ENCODE data around the gene ANKMY2.
"Not testable (repeated sequence)": the region's sequence is repeated elsewhere in the genome, so short reads cannot be mapped to it uniquely, and the experiment has no call there.

The ANKMY2 gene

DNA sequence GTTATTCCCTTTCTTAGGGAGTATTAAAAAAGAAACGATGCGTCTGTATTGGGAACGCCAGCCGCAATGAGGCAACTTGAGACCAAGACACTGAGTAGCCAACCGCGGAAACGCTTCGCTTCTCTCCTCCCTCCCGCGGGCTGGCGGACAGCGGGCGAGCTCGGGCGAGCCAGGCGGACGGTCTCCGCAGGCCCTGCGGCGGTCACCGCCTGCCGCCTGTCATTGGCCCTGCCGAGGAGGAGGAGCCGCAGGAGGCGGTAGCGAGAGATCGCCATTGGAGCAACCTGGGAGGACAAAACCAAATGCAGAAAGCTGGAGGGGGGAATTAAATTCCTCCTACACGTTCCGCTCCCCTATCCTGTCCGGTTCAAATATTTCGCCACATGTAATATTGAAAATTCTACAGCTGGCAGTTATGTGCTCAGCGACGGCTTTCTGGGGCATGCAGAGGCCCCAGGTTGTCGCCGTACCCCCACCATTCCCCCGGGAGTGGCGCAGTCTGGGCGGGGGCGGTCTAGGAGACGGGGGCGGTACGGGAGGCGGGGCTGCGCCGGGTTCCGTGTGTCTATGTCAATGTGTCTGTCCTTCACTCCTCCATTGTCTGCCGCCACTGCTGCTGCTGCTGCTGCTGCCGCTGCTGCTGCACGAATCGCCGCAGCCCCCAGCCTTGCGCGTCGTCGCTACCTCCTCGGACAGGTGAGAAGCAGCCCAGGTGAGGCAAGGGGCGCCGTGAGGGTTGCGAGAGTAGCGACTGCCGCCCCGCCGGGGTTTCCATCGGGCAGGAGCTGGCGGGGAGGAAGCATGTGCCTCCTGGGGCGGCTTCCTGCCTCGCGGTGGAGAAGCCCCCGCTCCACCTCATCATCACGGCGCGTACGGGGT is at the start of gene ANKMY2, which contains the start of gene BZW2:
Gene ANKMY2 (minus strand): TSS at position 162 of the 879 bp plus-strand sequence. CDS start 181 bp downstream, outside the sequence.
Gene BZW2 (plus strand): TSS at position 589 of the 879 bp plus-strand sequence. CDS start 19,263 bp downstream, outside the sequence.
- H3K27ac Mint-ChIP-seq, result peak within 1 kb of the TSS; percentile 93
- intact Hi-C loops (cut with micrococcal nuclease), result loop anchor here (2.0 to 5.0 kb wide), 2 partner anchors 23 to 36 kb away; no protein-coding TSS in a partner anchor
- H3K4me1 Mint-ChIP-seq (ENCODE audit: low read depth), result peaks cover 47% of the 10 kb centered on the region

DNA sequence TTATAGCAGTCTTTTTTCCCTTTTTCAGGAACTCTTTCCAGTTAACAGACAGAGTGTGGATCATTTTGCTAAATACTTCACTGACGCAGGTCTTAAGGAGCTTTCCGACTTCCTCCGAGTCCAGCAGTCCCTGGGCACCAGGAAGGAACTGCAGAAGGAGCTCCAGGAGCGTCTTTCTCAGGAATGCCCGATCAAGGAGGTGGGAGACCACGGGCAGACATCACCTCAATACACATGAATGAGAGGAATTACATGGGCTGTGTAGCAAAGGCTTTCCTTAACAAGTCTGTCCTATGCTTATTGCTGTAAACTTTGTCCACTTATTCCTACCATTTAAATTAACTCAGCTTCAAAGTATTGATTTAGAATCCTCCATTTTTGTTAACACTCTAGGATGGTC is 49.3 kb upstream of the ANKMY2 start:
- Mint-ChIP-seq H3K27me3 (no peaks in the 10 kb centered on the region), H3K4me1 (ENCODE audit: low read depth) (peaks cover 9% of the 10 kb centered on the region), H3K36me3 (ENCODE audit: low read depth) (peaks cover 84% of the 10 kb centered on the region), H3K27ac (no peak overlapping the region), H3K9me3 (no peaks in the 10 kb centered on the region), H3K4me3 (no peak overlapping the region)
- intact Hi-C loops (cut with micrococcal nuclease), result no loop called here

More for the DNA sequence above, at the start of gene ANKMY2, which contains the start of gene BZW2:
- peak within 1 kb of the TSS; percentile 91 for H3K4me3 Mint-ChIP-seq
- H3K36me3 Mint-ChIP-seq (ENCODE audit: low read depth), result peaks cover 32% of the 10 kb centered on the region
- no peaks in the 10 kb centered on the region for H3K27me3 Mint-ChIP-seq
- no peaks in the 10 kb centered on the region for H3K9me3 Mint-ChIP-seq

DNA sequence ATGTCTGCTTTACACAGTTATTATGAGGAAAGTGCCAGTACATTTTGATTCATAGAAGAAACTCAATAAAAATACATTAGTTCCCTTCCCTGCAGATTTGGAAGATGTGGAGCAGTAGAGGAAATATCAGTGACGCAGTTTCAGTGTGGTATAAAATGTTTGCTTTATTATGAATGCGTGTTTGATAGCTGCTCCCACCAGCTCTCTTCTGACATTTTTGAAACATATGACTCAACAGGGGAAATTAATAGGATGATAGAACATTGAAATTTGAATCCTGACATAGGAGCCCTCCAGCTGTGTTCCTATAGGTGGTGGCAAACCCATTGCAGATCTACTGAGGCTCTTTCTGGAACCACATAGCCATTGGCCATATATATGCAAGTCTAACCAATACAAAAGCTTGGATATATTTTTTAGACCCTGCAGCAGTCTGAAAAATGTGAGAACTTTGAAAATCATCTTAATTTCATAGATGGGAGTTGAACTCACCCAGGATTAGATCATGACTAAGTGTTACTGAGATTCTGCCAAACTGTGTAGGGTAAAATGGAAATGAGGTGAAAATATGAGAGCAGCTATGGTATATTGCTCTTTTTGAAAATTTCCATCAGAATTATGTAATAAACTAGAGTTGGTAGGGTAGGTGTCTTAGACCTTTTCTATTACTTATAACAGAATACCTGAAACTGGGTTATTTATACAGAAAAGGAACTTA is 48.2 kb upstream of the ANKMY2 start:
- Mint-ChIP-seq H3K27ac (no peak overlapping the region), H3K9me3 (no peaks in the 10 kb centered on the region), H3K4me3 (no peak overlapping the region), H3K36me3 (ENCODE audit: low read depth) (peaks cover 75% of the 10 kb centered on the region), H3K4me1 (ENCODE audit: low read depth) (peaks cover 9% of the 10 kb centered on the region), H3K27me3 (no peaks in the 10 kb centered on the region)
- intact Hi-C loops (cut with micrococcal nuclease), result no loop called here

DNA sequence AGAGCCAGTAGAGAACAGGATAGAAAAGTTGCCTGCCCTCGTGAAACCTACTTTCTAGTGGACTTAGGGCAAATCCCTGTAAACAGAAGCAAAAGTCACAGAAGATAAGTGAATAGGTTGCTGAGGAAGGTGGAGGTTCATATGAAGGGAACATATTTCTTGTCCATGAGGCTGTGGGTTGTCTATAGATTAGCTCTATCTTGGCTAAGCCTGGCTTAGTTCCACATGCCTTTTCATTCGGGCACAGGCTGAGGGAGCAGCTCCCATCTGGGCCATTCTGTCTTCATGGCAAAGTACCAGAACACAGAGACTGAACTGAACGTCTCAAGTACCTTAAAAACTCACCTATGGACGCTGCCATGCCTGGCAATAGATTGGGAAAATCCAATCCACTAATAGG is 45.7 kb upstream of the ANKMY2 start:
- H3K4me3 Mint-ChIP-seq, result no peak overlapping the region
- intact Hi-C loops (cut with micrococcal nuclease), result no loop called here
- peaks cover 63% of the 10 kb centered on the region for H3K36me3 Mint-ChIP-seq (ENCODE audit: low read depth)
- H3K4me1 Mint-ChIP-seq (ENCODE audit: low read depth), result peaks cover 9% of the 10 kb centered on the region
- H3K9me3 Mint-ChIP-seq, result no peaks in the 10 kb centered on the region
- no peaks in the 10 kb centered on the region for H3K27me3 Mint-ChIP-seq
- no peak overlapping the region for H3K27ac Mint-ChIP-seq

DNA sequence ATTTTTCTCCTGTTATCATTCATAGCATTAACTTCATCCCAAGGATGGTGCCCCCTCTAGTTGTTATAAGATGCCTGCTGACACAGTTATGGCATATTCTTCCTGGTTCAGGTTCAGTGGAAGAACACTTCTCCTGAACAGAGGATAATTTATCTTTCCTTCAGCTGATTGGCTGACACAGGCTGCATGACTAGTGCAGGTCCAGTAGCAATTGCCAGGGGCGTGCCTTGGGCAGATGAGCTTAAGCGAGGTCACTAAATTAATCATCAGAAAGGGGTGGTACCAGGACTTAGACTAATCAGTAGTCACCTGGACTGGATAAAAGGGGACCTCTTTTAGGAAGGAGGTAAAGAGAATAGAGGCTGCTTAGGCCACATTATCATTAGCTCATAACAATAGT is 42.7 kb upstream of the ANKMY2 start:
- no peak overlapping the region for H3K27ac Mint-ChIP-seq
- no peaks in the 10 kb centered on the region for H3K9me3 Mint-ChIP-seq
- peaks cover 61% of the 10 kb centered on the region for H3K36me3 Mint-ChIP-seq (ENCODE audit: low read depth)
- peaks cover 9% of the 10 kb centered on the region for H3K4me1 Mint-ChIP-seq (ENCODE audit: low read depth)
- H3K4me3 Mint-ChIP-seq, result no peak overlapping the region
- intact Hi-C loops (cut with micrococcal nuclease), result no loop called here
- H3K27me3 Mint-ChIP-seq, result no peaks in the 10 kb centered on the region

DNA sequence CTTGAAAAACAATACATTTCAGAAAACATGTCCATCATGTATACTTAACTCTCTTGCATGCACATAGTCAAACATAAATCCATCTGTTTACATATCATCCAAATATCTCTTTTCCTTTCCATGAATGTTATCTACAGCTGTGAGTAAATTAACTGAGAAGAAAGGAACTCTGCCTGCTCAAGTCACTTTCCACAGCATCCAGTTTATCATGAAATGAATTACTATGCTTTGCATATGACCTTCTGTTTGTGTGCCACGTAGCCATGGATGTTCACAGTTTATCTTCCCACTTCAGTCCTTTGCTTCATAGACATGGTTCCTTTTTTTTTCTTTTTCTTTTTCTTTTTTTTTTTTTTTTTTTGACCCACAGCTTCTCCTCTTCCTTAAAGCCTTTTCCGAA is 40.0 kb upstream of the ANKMY2 start:
- Mint-ChIP-seq H3K4me1 (ENCODE audit: low read depth) (no peaks in the 10 kb centered on the region), H3K4me3 (no peak overlapping the region), H3K36me3 (ENCODE audit: low read depth) (peaks cover 68% of the 10 kb centered on the region), H3K27me3 (no peaks in the 10 kb centered on the region), H3K27ac (no peak overlapping the region), H3K9me3 (no peaks in the 10 kb centered on the region)
- intact Hi-C loops (cut with micrococcal nuclease), result no loop called here

DNA sequence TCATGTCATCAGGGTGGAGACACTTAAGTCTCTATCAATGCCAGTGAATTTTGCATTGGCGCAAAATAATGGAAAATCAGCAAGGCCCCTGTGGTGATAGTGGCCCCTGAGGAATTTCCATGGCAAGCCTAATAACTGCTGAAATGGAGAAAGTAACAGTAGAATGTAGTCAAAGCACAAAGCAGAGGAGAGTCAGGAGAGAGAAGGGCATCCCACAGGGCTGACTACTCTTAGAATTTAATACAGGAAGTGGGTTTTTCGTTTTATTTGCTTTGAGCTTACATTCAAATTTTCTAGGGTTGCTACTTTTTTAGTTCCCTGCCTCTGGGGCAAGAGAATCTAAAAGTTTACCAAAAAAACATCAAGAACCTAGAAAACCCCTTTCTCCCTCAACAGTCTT is 39.4 kb upstream of the ANKMY2 start:
- Mint-ChIP-seq H3K27ac (no peak overlapping the region), H3K4me3 (no peak overlapping the region), H3K9me3 (no peaks in the 10 kb centered on the region), H3K27me3 (no peaks in the 10 kb centered on the region), H3K36me3 (ENCODE audit: low read depth) (peaks cover 68% of the 10 kb centered on the region), H3K4me1 (ENCODE audit: low read depth) (no peaks in the 10 kb centered on the region)
- intact Hi-C loops (cut with micrococcal nuclease), result loop anchor here (5.0 kb wide), 1 partner anchor 38 kb away; the partner anchor contains the start of genes ANKMY2 and BZW2

DNA sequence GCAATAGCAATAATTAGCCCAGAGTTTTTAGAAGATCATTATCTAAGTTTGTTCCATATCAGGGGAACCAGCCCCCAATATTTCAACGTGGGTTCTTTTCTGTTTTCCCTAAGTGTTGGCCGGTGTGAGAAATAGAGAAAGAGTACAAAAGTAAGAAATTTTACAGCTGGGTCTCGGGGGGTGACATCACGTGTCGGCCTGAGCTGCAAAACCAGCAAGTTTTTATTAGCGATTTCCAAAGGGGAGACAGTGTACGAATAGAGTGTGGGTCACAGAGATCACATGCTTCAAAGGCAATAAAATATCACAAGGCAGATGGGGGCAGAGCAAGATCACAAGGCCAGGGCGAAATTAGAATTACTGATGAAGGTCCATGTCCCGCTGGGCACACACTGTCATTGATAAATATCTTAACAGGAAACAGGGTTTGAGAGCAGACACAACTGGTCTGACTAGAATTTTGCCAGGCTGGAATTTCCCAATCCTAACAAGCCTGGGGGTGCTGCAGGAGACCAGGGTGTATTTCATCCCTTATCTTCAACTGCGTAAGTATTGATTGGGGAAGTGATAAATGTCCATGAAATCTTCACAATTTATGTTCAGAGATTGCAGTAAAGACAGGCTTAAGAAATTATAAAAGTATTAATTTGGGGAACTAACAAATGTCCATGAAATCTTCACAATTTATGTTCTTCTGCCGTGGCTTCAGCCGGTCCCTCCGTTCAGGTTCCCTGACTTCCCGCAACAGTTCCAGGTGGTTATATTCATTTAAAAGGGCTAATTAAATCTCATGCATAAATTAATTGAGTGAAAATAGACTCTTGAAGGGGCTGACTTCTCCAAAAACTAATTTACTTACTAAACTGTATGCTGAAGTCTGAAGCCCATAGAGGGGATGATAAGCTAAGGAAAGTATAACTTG is 33.4 kb upstream of the ANKMY2 start:
- not testable (repeated sequence) for H3K27ac Mint-ChIP-seq, H3K9me3 Mint-ChIP-seq

DNA sequence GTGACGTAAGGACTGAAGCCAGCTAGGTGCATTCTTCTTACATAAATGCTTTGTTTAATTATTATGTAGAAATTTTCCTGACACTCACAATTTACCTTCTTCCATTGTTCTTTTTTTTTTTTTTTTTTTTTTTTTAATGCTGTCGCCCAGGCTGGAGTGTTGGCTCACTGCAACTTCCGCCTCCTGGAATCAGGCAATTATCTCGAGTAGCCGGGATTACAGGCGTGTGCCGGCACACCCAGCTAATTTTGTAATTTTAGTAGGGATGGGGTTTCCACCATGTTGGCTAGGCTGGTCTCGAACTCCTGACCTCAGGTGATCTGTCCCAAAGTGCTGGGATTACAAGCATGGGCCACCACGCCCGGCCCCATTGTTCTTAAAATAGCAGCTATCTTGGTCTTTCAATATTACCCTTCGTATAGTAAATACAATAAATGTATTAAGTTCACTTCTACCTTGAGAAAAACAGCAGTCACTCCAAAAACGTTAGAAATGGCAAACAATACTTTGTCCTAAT is 32.5 kb upstream of the ANKMY2 start:
- H3K27me3 Mint-ChIP-seq, result no peaks in the 10 kb centered on the region
- no peak overlapping the region for H3K4me3 Mint-ChIP-seq
- H3K9me3 Mint-ChIP-seq, result no peaks in the 10 kb centered on the region
- peaks cover 73% of the 10 kb centered on the region for H3K36me3 Mint-ChIP-seq (ENCODE audit: low read depth)
- intact Hi-C loops (cut with micrococcal nuclease), result no loop called here
- H3K27ac Mint-ChIP-seq, result no peak overlapping the region
- no peaks in the 10 kb centered on the region for H3K4me1 Mint-ChIP-seq (ENCODE audit: low read depth)

More for the DNA sequence above, 33.4 kb upstream of the ANKMY2 start:
- H3K27me3 Mint-ChIP-seq; intact Hi-C loops (cut with micrococcal nuclease); H3K4me1 Mint-ChIP-seq (ENCODE audit: low read depth); H3K4me3 Mint-ChIP-seq: not testable (repeated sequence)
- H3K36me3 Mint-ChIP-seq (ENCODE audit: low read depth), result peaks cover 76% of the 10 kb centered on the region

DNA sequence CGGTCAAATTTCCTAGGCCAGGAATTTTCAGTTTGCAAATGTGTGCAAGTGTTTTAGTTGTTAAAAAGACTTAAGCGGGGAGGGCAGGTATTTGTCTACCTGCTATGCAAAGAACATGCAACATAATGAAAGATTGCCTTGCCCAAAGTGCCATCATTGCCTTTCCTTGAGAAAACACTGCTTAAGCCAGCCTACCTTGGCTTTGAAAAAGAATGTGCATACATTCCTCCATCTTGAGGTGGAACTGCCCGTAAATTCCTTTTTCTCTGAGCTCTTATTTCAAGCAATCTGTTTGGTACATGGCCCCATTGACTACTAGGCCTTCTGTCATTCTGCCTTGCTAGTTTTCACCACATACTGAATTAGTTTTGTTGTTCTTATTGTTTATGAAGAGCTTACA is 29.7 kb upstream of the ANKMY2 start:
- Mint-ChIP-seq H3K27me3 (no peaks in the 10 kb centered on the region), H3K9me3 (peaks cover 9% of the 10 kb centered on the region), H3K36me3 (ENCODE audit: low read depth) (peaks cover 65% of the 10 kb centered on the region), H3K27ac (no peak overlapping the region), H3K4me3 (no peak overlapping the region), H3K4me1 (ENCODE audit: low read depth) (peaks cover 14% of the 10 kb centered on the region)
- intact Hi-C loops (cut with micrococcal nuclease), result no loop called here

DNA sequence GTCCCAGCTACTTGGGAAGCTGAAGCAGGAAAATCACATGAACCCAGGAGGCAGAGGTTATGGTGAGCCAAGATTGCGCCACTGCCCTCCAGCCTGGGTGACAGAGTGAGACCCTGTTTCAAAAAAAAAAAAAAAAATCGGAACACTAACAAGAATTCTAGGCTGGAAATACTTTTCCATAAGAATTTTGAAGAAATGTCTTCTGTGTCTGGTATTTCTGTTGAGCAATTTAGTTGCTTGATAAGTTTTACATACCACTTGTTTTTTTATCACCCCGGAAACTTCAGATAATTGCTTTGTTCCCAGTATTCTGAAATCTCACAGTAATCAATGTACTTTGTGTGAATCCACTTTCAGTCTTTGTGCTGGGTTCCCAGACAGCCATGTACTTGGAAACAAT is 26.3 kb upstream of the ANKMY2 start:
- Mint-ChIP-seq H3K27ac (no peak overlapping the region), H3K9me3 (peaks cover 9% of the 10 kb centered on the region), H3K36me3 (ENCODE audit: low read depth) (peaks cover 52% of the 10 kb centered on the region), H3K4me3 (no peak overlapping the region), H3K27me3 (no peaks in the 10 kb centered on the region), H3K4me1 (ENCODE audit: low read depth) (peaks cover 32% of the 10 kb centered on the region)
- intact Hi-C loops (cut with micrococcal nuclease), result no loop called here

DNA sequence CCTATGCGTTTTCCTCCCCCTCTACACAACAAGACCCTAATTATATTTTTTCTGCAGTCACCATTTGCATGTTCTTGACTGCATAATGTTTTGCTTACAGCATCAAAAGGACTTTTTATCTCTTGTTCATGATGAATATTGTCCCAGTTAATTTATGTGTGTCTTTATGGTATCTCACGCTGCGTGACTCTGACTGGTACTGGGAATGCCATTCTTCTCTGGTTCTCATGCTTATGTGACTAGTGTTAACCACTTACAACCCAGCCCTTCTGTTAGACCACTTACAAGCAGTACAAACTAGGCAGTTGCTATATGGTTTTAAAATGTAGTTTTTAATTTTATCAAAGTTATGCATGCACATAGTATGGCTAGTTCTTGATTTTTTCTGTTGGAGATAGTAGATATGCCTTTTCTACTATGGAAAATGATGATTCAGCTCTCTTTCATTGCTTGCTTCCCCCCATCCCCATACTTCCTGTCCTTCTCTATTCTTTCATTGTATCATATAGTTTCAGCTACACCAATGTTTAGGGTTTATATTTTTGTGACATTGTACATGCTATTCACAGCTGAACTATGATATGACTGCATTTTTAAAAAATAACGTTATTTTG is 25.3 kb upstream of the ANKMY2 start:
- Mint-ChIP-seq H3K27ac (no peak overlapping the region), H3K4me1 (ENCODE audit: low read depth) (peaks cover 33% of the 10 kb centered on the region), H3K9me3 (peaks cover 9% of the 10 kb centered on the region), H3K4me3 (no peak overlapping the region), H3K27me3 (no peaks in the 10 kb centered on the region), H3K36me3 (ENCODE audit: low read depth) (peaks cover 52% of the 10 kb centered on the region)
- intact Hi-C loops (cut with micrococcal nuclease), result no loop called here

DNA sequence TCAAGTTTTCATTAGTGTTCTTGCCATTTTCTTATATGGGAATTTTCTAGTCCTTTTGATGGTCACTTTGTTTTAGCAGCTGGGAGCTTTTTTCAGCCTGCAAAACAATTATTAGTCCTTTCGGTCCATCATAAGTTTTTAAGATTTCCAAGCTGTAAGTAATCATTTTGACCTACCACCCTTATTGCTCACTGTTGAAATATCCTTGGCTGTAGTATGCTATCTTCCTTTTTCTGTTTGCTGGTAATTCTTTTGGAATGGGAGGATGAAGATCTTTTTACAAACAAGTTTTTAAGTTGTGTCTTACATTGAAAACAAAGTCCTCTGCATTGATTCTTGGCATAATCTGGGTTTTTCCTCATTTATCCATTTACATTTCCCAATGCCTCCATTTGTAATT is 24.5 kb upstream of the ANKMY2 start:
- Mint-ChIP-seq H3K27ac (no peak overlapping the region), H3K9me3 (peaks cover 9% of the 10 kb centered on the region), H3K27me3 (no peaks in the 10 kb centered on the region), H3K4me3 (no peak overlapping the region), H3K4me1 (ENCODE audit: low read depth) (peaks cover 38% of the 10 kb centered on the region), H3K36me3 (ENCODE audit: low read depth) (peaks cover 49% of the 10 kb centered on the region)
- intact Hi-C loops (cut with micrococcal nuclease), result no loop called here

Data from dendritic cell treated with granulocyte-macrophage colony-stimulating factor and Interleukin-4, amounts not matched to agents 40 ng/mL and 50 ng/mL, for 4 days (primary cell).